ENCODE results near the gene RAMAC. TPM values are rescaled to one million over a fixed set of nuclear protein-coding genes. Genes with fewer than 3 reads are reported as not detected.

Gene RAMAC
- total RNA-seq, 2 donors from 2014 or later, result 22.4 to 24.1 TPM

DNA sequence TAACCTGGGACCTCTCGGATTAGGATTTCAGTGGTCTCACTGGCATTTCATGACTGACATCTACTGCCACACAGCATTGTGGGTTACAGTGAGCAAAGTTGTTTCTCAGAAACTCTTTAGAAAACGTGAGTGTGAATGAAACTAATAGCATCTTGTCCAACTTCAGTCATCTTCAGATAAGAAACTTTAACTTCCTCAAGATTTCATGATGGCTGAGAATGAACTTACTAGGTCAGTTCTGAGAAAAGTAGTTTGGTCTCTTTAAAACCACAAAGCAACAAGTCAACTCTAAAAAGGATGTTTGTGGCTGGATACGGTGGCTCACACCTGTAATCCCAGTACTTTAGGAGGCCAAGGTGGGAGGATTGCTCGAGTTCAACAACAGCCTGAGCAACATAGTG is 19.3 kb upstream of the RAMAC start:
- no peak for DNase-seq (ENCODE audit: low spot score)

DNA sequence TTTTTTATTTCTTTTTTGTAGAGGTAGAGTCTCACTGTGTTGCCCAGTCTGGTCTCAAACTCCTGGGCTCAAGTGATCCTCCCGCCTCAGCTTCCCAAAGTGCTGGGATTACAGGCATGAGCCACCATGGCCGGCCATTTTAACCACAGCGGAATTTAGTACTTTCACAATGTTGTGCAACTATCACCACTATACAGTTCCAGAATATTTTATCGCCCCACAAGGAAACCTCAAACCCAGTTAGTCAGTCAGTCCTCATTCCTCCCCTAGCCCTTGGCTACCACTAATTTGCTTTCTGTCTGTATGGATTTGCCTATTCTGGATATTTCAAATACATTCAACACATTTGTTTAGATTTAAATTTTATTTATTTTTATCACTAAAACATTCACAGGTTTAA is 17.9 kb upstream of the RAMAC start:
- TF ChIP-seq POLR2AphosphoS5 (IDR thresholded peaks at IDR 0.05), result no peak
- no peak for TF ChIP-seq POLR2A (IDR thresholded peaks at IDR 0.05)
- TF ChIP-seq, protein P1, sequence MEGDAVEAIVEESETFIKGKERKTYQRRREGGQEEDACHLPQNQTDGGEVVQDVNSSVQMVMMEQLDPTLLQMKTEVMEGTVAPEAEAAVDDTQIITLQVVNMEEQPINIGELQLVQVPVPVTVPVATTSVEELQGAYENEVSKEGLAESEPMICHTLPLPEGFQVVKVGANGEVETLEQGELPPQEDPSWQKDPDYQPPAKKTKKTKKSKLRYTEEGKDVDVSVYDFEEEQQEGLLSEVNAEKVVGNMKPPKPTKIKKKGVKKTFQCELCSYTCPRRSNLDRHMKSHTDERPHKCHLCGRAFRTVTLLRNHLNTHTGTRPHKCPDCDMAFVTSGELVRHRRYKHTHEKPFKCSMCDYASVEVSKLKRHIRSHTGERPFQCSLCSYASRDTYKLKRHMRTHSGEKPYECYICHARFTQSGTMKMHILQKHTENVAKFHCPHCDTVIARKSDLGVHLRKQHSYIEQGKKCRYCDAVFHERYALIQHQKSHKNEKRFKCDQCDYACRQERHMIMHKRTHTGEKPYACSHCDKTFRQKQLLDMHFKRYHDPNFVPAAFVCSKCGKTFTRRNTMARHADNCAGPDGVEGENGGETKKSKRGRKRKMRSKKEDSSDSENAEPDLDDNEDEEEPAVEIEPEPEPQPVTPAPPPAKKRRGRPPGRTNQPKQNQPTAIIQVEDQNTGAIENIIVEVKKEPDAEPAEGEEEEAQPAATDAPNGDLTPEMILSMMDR (IDR thresholded peaks at IDR 0.05), result no peak
- no peaks in the 10 kb centered on the region for H3K4me1 ChIP-seq (replicated peaks)
- no peaks in the 10 kb centered on the region for H3K27me3 ChIP-seq (replicated peaks; ENCODE audit: insufficient read depth)
- no peaks in the 10 kb centered on the region for H3K9me3 ChIP-seq
- H3K27ac ChIP-seq, result no peak overlapping the region
- H3K36me3 ChIP-seq, result no peaks in the 10 kb centered on the region
- DNase-seq (ENCODE audit: low spot score), result no peak
- intact Hi-C loops (cut with DNase I), result no loop called here
- no peak overlapping the region for H3K4me3 ChIP-seq
- 87% methylated on average over 4 of the region's 4 CpGs for whole genome bisulfite sequencing

More for the DNA sequence above, 19.3 kb upstream of the RAMAC start:
- intact Hi-C loops (cut with DNase I), result no loop called here
- no peaks in the 10 kb centered on the region for H3K27me3 ChIP-seq (replicated peaks; ENCODE audit: insufficient read depth)
- no peaks in the 10 kb centered on the region for H3K9me3 ChIP-seq
- no peak overlapping the region for H3K27ac ChIP-seq
- TF ChIP-seq POLR2A (IDR thresholded peaks at IDR 0.05) (no peak), POLR2AphosphoS5 (IDR thresholded peaks at IDR 0.05) (no peak)
- TF ChIP-seq, protein P1 (IDR thresholded peaks at IDR 0.05), result no peak
- WGBS, result 74% methylated on average over 4 of the region's 4 CpGs
- H3K36me3 ChIP-seq, result no peaks in the 10 kb centered on the region
- H3K4me3 ChIP-seq, result no peak overlapping the region
- H3K4me1 ChIP-seq (replicated peaks), result no peaks in the 10 kb centered on the region

DNA sequence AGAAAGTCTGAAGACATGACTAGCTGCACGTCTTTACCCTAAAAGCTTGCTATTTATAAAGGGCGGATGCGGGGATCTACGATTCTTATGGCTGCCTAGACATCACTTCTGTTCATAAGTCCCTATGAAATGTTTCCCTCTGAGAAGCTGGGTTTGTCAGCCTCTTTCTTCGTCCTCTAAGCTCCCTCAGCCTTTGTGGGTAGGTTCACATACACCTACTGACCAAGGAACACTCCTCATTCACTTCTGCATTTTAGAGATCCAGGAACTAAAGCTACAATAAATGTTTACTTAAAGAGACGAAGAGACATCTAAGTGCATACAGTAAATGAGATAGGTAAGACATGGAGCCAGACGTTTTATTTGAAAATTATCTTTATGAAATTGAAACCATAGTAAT is 16.7 kb upstream of the RAMAC start:
- intact Hi-C loops (cut with DNase I), result no loop called here
- DNase-seq (ENCODE audit: low spot score), result no peak
- H3K27ac ChIP-seq, result no peak overlapping the region
- H3K36me3 ChIP-seq, result no peaks in the 10 kb centered on the region
- no peaks in the 10 kb centered on the region for H3K9me3 ChIP-seq
- H3K4me3 ChIP-seq, result no peak overlapping the region
- no peaks in the 10 kb centered on the region for H3K27me3 ChIP-seq (replicated peaks; ENCODE audit: insufficient read depth)
- 65% methylated on average over 7 of the region's 7 CpGs for WGBS
- H3K4me1 ChIP-seq (replicated peaks), result no peaks in the 10 kb centered on the region
- TF ChIP-seq POLR2A (IDR thresholded peaks at IDR 0.05), result no peak
- TF ChIP-seq, protein P1 (IDR thresholded peaks at IDR 0.05), result no peak
- no peak for TF ChIP-seq POLR2AphosphoS5 (IDR thresholded peaks at IDR 0.05)

DNA sequence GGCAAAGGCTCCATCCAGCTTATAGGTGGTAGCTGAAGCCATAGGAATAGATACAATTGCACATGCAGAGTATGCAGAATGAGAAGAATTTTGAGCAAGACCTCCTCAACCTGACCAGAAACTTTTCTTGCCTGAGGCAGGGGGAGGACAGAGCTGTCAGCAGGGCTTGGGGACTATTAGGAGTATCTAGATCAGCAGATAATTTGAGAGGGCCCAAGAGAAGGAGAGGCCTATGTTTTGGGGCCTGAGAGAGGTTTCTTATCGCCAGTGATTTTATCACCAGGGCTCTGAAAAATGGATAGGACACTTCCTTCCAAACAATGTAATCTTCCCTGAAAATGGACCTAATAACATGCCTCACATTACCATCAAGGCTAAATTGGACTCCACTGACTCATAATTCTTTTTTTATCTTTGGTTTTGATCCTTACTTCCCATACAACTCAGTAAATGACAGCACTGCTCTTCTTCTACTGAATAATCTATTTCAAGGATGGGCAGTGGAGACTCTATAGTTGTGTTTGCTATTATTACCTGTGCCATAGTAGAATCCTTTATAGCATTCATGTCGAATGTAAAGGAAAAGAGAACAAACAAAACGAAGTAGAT is 15.8 kb upstream of the RAMAC start:
- intact Hi-C loops (cut with DNase I), result no loop called here
- no peaks in the 10 kb centered on the region for H3K36me3 ChIP-seq
- DNase-seq (ENCODE audit: low spot score), result no peak
- H3K4me1 ChIP-seq (replicated peaks), result no peaks in the 10 kb centered on the region
- H3K4me3 ChIP-seq, result no peak overlapping the region
- no peaks in the 10 kb centered on the region for H3K9me3 ChIP-seq
- TF ChIP-seq, protein P1 (IDR thresholded peaks at IDR 0.05), result no peak
- TF ChIP-seq POLR2AphosphoS5 (IDR thresholded peaks at IDR 0.05) (no peak), POLR2A (IDR thresholded peaks at IDR 0.05) (no peak)
- 16% methylated on average over 3 of the region's 3 CpGs for WGBS
- no peaks in the 10 kb centered on the region for H3K27me3 ChIP-seq (replicated peaks; ENCODE audit: insufficient read depth)
- H3K27ac ChIP-seq, result no peak overlapping the region

DNA sequence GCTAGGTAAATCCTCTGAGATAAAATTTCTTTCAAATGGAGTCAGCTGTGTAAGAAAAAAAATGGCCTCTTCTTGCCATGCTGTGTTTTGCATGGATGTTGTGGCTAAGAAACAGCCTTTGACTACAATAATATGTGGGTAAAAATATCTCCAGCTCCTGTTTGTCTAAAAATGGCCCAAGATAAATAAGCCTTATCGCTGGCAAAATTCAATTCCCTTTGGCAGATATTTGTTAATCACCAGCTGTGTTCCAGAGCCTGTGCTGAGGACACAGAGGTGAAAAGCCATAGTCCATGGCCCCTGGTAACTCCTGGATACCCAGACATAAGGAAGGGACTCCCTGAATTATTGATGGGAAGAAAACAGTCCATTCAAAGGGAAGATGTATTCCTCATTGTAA is 15.3 kb upstream of the RAMAC start:
- Histone ChIP-seq H3K27me3 (replicated peaks; ENCODE audit: insufficient read depth) (no peaks in the 10 kb centered on the region), H3K4me1 (replicated peaks) (no peaks in the 10 kb centered on the region), H3K9me3 (no peaks in the 10 kb centered on the region), H3K36me3 (no peaks in the 10 kb centered on the region), H3K4me3 (no peak overlapping the region), H3K27ac (no peak overlapping the region)
- WGBS, result 22% methylated on average over 1 of the region's 1 CpG
- intact Hi-C loops (cut with DNase I), result no loop called here
- TF ChIP-seq POLR2AphosphoS5 (IDR thresholded peaks at IDR 0.05) (no peak), POLR2A (IDR thresholded peaks at IDR 0.05) (no peak)
- TF ChIP-seq, protein P1 (IDR thresholded peaks at IDR 0.05), result no peak
- DNase-seq (ENCODE audit: low spot score), result no peak
